Measurements from ENCODE around the gene PPP1R3G.

PPP1R3G gene

DNA sequence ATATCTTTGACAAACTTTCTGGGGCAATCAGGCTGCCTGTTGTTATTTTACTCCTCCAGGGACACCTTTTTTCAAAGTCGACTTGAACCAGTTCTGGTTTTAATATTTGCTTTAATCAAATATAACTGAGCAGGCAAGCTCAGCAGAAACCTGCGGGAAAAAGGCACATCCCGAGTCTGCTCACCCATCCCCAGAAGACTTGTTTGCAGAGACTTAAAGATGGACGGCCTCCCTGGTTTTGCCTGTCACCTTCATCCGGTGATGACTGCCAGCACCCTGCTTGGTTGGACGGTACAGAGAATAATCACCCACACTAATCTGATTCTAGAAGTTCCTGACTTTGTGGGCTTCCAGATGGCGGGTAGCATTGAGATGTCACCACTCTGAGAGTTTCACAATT is 36.8 kb downstream of the PPP1R3G start:
- DNase-seq, result no peak

- DNase-seq, result no peak
Measured at GRCh38 chr6:5122504-5123112, 37.5 kb downstream of the PPP1R3G start.

- DNase-seq, result no peak
Measured at GRCh38 chr6:5123296-5124143, 38.4 kb downstream of the PPP1R3G start.

DNA sequence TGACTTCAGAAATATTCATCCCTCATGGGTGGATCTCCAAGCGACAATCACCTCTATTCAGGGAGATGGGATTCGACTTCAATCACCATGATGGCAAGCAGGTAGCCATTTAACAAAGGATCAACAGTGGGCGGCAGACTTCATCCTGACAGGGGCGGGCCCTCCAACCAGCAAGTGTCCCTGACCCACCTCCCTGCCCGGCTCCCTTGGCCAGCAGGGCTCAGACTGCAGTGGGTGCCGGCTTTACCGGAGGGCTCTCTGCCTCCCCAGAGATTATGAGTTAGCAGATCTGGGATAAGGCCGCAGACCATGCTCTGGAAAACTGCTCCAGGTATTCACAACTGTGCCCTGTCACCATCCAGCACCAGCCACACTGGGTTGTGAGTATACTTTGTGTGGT is 39.4 kb downstream of the PPP1R3G start:
- no peak for DNase-seq

GRCh38 chr6:5125152-5126006 is 40.2 kb downstream of the PPP1R3G start:
- DNase-seq, result peak; percentile 82

- peak; percentile 73 for DNase-seq
Measured at GRCh38 chr6:5126214-5126613, 41.1 kb downstream of the PPP1R3G start.

DNA sequence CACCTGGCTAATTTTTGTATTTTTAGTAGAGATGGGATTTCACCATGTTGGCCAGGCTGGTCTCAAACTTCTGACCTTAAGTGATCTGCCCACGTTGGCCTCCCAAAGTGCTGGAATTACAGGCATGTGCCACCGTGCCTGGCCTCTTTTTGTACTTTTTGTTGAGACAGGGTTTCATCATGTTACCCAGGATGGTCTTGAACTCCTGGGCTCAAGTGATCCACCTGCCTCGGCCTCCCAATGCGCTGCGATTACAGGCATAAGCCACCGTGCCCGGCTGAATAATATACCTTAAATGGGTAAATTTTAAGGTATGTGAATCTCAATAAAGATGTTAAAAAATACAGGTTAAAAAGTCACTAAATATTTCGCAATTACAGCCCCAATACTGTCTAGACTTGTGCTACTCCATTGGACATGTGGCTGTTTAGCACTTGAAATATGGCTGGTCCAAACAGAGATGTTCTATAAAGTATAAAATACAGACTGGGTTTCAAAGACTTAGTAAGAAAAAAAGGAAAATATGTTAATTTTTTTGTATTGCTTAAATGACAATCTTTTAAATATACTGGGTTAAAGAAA is 42.1 kb downstream of the PPP1R3G start:
- DNase-seq, result no peak

- DNase-seq, result no peak
Measured at GRCh38 chr6:5128351-5128750, 43.2 kb downstream of the PPP1R3G start.

DNA sequence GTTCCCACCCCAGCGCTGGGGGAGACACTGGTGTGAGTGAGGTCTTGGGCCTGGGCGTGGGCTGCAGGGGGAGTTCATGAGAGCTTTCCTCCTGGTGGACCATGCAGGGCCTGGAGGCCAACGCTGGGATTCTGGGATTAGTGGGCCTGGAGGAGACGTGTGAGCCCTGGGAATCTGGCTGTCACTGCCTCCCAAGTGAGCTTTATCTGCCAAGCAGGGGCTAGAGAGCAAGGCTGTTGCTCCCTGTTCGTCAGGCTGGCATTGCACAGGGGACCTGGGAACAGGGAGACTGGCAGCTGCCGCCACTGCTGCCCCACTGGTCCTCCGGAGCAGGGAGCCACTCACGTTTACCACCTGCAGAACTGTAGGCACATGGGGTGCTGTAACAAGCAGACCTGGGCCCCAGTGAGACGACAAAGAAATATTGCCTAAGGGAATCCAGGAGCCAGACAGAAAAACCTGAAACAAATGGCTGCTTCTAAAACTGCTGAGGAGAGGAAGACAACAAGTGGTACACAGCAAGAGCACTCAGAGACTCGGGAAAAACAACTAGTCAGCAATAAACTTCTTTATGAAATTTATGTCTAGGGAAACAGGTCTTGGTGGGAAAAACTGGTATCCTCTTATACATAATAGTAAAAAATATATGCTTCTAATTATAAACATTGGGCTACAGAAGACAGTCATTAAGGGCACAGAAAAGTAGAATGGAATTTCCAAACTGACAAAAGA is 45.2 kb downstream of the PPP1R3G start:
- no peak for DNase-seq

DNA sequence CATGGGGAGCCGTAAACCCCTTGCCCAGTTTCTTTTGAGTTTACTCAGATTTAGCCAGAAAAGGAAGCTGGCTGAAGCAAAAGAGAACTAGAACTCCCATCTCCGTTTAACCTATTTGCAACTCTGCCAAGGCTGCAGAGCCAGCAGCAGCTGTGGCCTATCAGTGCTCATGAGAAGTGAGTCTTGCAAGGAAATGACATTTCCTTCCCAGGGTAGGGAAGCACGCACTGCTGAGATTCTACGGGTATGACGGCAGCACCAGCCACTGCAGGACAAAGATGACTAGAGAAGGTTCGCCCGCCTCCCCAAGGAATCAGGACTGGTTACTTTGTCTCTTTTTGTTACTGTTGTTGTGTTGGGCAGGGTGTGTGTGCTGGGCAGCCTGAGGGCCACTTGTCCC is 47.6 kb downstream of the PPP1R3G start:
- DNase-seq, result no peak

- DNase-seq, result no peak
Measured at GRCh38 chr6:5133943-5134342, 48.8 kb downstream of the PPP1R3G start.

GRCh38 chr6:5135788-5136376 is 50.7 kb downstream of the PPP1R3G start:
- peak; percentile 34 for DNase-seq

DNA sequence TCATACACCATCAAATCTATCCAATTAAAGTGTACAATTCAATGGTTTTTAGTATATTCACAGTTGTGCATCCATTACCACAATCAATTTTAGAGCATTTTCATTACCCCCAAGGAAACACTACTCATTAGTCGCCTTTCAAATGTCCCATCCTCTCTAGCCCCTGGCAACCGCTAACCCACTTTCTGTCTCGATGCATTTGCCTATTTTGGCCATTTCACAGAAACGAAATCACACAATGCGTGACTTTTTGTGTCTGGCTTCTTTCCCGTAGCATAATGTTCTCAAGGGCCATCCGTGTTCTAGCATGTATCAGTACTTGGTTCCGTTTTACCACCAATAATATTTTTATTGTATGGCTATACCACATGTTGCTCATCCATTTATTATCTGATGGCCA is 51.7 kb downstream of the PPP1R3G start:
- no peak for DNase-seq

Data from NCI-H226 (cell line).